ENCODE data around the gene GNG8. TPM values are rescaled to one million over a fixed set of nuclear protein-coding genes. Genes with fewer than 3 reads are reported as not detected.

The GNG8 gene
- total RNA-seq, 1 donor from 2014 or later = not detected

Other genes with a start within 250 kb of the GNG8 start
- 21.8 and 22.2 TPM in 2 replicates for gene CCDC8, start 222.6 kb downstream of the GNG8 start, total RNA-seq
- 0.25 and 0.27 TPM in 2 replicates for gene PNMA8C, start 207.3 kb downstream of the GNG8 start, total RNA-seq
- gene PNMA8A, start 164.6 kb downstream of the GNG8 start, total RNA-seq = 10.3 and 11.8 TPM in 2 replicates
- 1.8 and 2.1 TPM in 2 replicates for gene PNMA8B, start 140.3 kb downstream of the GNG8 start, total RNA-seq
- 103 and 127 TPM in 2 replicates for gene CALM3, start 34.9 kb downstream of the GNG8 start, total RNA-seq
- gene PTGIR, start 11.1 kb downstream of the GNG8 start, total RNA-seq = 0.48 TPM in 1 of 2 replicates, not detected in the other
- gene DACT3, start 25.0 kb upstream of the GNG8 start, total RNA-seq = 0.14 and 0.33 TPM in 2 replicates
- 52.4 and 63.6 TPM in 2 replicates for gene PRKD2, start 80.9 kb upstream of the GNG8 start, total RNA-seq
- 25.7 and 41.7 TPM in 2 replicates for gene FKRP, start 109.9 kb upstream of the GNG8 start, total RNA-seq
- 111 and 117 TPM in 2 replicates for gene STRN4, start 110.2 kb upstream of the GNG8 start, total RNA-seq
- 192 and 213 TPM in 2 replicates for gene SLC1A5, start 152.4 kb upstream of the GNG8 start, total RNA-seq
- 157 and 198 TPM in 2 replicates for gene AP2S1, start 214.6 kb upstream of the GNG8 start, total RNA-seq
- 30.9 and 31.6 TPM in 2 replicates for gene ARHGAP35, start 224.8 kb upstream of the GNG8 start, total RNA-seq